ENCODE data around the gene AANAT.

Gene AANAT

GRCh38 chr17:76442341-76443338, 24.8 kb upstream of the AANAT start:
- DNase-seq: no peak

GRCh38 chr17:76444518-76445311, 22.7 kb upstream of the AANAT start:
- DNase-seq: no peak

GRCh38 chr17:76445697-76446448, 21.5 kb upstream of the AANAT start:
- no peak for DNase-seq

GRCh38 chr17:76446449-76447231, 20.8 kb upstream of the AANAT start:
- no peak for DNase-seq

- no peak for DNase-seq
Measured at GRCh38 chr17:76447931-76448652, 19.3 kb upstream of the AANAT start.

- no peak for DNase-seq
Measured at GRCh38 chr17:76449126-76449525, 18.3 kb upstream of the AANAT start.

- no peak for DNase-seq
Measured at GRCh38 chr17:76451506-76451905, 15.9 kb upstream of the AANAT start.

- no peak for DNase-seq
Measured at GRCh38 chr17:76452127-76452659, 15.2 kb upstream of the AANAT start.

GRCh38 chr17:76452660-76453430, 14.6 kb upstream of the AANAT start, which contains the start of gene UBE2O:
TSS of gene UBE2O (minus strand) at chr17:76453152. CDS start at chr17:76453141, 11 bp downstream.
- DNase-seq: peak; percentile 17

GRCh38 chr17:76453431-76453743, 14.0 kb upstream of the AANAT start:
- DNase-seq: no peak

- DNase-seq: no peak
Measured at GRCh38 chr17:76458580-76459490, 8.6 kb upstream of the AANAT start.

- DNase-seq: no peak
Measured at GRCh38 chr17:76459674-76460073, 7.7 kb upstream of the AANAT start.

- DNase-seq: no peak
Measured at GRCh38 chr17:76461765-76462555, 5.4 kb upstream of the AANAT start.

- no peak for DNase-seq
Measured at GRCh38 chr17:76462556-76463290, 4.7 kb upstream of the AANAT start.

GRCh38 chr17:76466775-76467130, 650 bp upstream of the AANAT start:
- no peak for DNase-seq

GRCh38 chr17:76467809-76468633, 618 bp downstream of the AANAT start:
- DNase-seq: no peak

GRCh38 chr17:76468634-76469010, 1.2 kb downstream of the AANAT start:
- no peak for DNase-seq
